IMR-90 (cell line): ENCODE results near the gene NACA. TPM values are rescaled to one million over a fixed set of nuclear protein-coding genes. Genes with fewer than 3 reads are reported as not detected.
A peak's percentile ranks its signal among the peaks of the same experiment; 100 is the strongest.

Experiments
- ATAC-seq: fragments of 200-7000 bp; cut with Tn5 transposase; 2 replicates; pipeline ENCODE4 v1.9.1; 2020; ENCODE audit warnings: low read depth, mild to moderate bottlenecking, moderate library complexity
- BruUV-seq: library from RNA; stranded (reverse); fragments of 400-500 nt; replicated peaks from 2 replicates; lab custom pipeline; 2021; lab: Mats Ljungman, UMichigan
- CTCF ChIA-PET: fragments of 300-600 bp; formaldehyde crosslinking; extraction: SDS; loops from one replicate; lab custom pipeline; 2021; ENCODE audit warnings: antibody characterized with exemption; lab: Yijun Ruan, JAX
- POLR2A ChIA-PET: fragments of 300-600 bp; sonication (Branson Sonifier 250); formaldehyde crosslinking; loops from one replicate; lab custom pipeline; 2022; ENCODE audit warnings: antibody characterized with exemption; ENCODE audit not compliant: unreplicated experiment; lab: Charles Lee
- DNase-seq: peaks from one replicate; pipeline ENCODE4 v3.0.0; 2013
- H2AFZ ChIP-seq: replicated peaks from 2 replicates; pipeline ENCODE3; 2013; ENCODE audit warnings: low read length, mild to moderate bottlenecking; ENCODE audit not compliant: poor library complexity
- H2AK5ac ChIP-seq: 2 replicates; pipeline ENCODE4 v1.6.1; 2013; ENCODE audit warnings: low read depth, low read length, inconsistent platforms
- H2AK9ac ChIP-seq: replicated peaks from 2 replicates; pipeline ENCODE3; 2013; ENCODE audit warnings: mild to moderate bottlenecking, low read depth, low read length, moderate library complexity; ENCODE audit not compliant: poor library complexity
- H2BK120ac ChIP-seq: 2 replicates; pipeline ENCODE4 v1.6.1; 2013; ENCODE audit warnings: low read depth, low read length, inconsistent platforms
- H2BK15ac ChIP-seq: 3 replicates; pipeline ENCODE4 v1.6.1; 2013; ENCODE audit warnings: low read depth, low read length, inconsistent platforms
- H2BK20ac ChIP-seq: 2 replicates; pipeline ENCODE4 v1.6.1; 2013; ENCODE audit warnings: low read depth, mild to moderate bottlenecking, inconsistent platforms, low read length, moderate library complexity
- H2BK5ac ChIP-seq: 2 replicates; pipeline ENCODE4 v1.6.1; 2013; ENCODE audit warnings: mild to moderate bottlenecking, low read depth, low read length, inconsistent platforms; ENCODE audit not compliant: poor library complexity, severe bottlenecking
- H3K14ac ChIP-seq: replicated peaks from 2 replicates; pipeline ENCODE4 v1.6.1; 2013; ENCODE audit warnings: low read depth, low read length, inconsistent platforms
- H3K18ac ChIP-seq: 2 replicates; pipeline ENCODE4 v1.6.1; 2013; ENCODE audit warnings: low read depth, low read length, control low read depth
- H3K23ac ChIP-seq: 2 replicates; pipeline ENCODE4 v1.6.1; 2013; ENCODE audit warnings: low read depth, low read length, inconsistent platforms
- H3K27ac ChIP-seq: 2 replicates; pipeline ENCODE4 v1.5.1; 2013; ENCODE audit warnings: mild to moderate bottlenecking, control low read depth, low read length; ENCODE audit not compliant: insufficient read depth
- H3K27me3 ChIP-seq: 2 replicates; pipeline ENCODE4 v1.6.1; 2013; ENCODE audit warnings: low read length; ENCODE audit not compliant: control insufficient read depth, insufficient read depth
- H3K36me3 ChIP-seq: 2 replicates; pipeline ENCODE4 v1.6.1; 2013; ENCODE audit warnings: low read length, mixed read lengths; ENCODE audit not compliant: control insufficient read depth, insufficient read depth
- H3K4ac ChIP-seq: 2 replicates; pipeline ENCODE4 v1.6.1; 2013; ENCODE audit warnings: low read depth, low read length, inconsistent platforms
- H3K4me1 ChIP-seq: 2 replicates; pipeline ENCODE4 v1.6.1; 2013; ENCODE audit warnings: low read length, mixed read lengths; ENCODE audit not compliant: control insufficient read depth, insufficient read depth
- H3K4me2 ChIP-seq: 2 replicates; pipeline ENCODE4 v1.6.1; 2013; ENCODE audit warnings: low read depth, mild to moderate bottlenecking, control low read depth, low read length, moderate library complexity
- H3K4me3 ChIP-seq: 2 replicates; pipeline ENCODE4 v1.5.1; 2013; ENCODE audit warnings: low read depth, mild to moderate bottlenecking, control low read depth, low read length, moderate library complexity; ENCODE audit not compliant: insufficient read depth
- H3K56ac ChIP-seq: 2 replicates; pipeline ENCODE4 v1.6.1; 2013; ENCODE audit warnings: low read length, inconsistent platforms; ENCODE audit not compliant: insufficient read depth; ENCODE audit errors: extremely low read depth
- H3K79me1 ChIP-seq, 2 experiments: 2 replicates each; pipeline ENCODE4 v1.6.1; 2013; ENCODE audit warnings: low read length in 2 of 2, inconsistent platforms in 1 of 2, low read depth in 1 of 2
- H3K9ac ChIP-seq: 2 replicates; pipeline ENCODE4 v1.6.1; 2013; ENCODE audit warnings: low read depth, low read length, control low read depth
- H3K9me1 ChIP-seq: 2 replicates; pipeline ENCODE4 v1.6.1; 2013; ENCODE audit warnings: low read length, inconsistent platforms; ENCODE audit not compliant: insufficient read depth
- H3K9me3 ChIP-seq: 2 replicates; pipeline ENCODE4 v1.6.1; 2013; ENCODE audit warnings: low read length; ENCODE audit not compliant: control insufficient read depth, insufficient read depth
- H4K20me1 ChIP-seq: 2 replicates; pipeline ENCODE4 v1.6.1; 2013; ENCODE audit warnings: low read length, inconsistent platforms; ENCODE audit not compliant: insufficient read depth
- H4K5ac ChIP-seq: 2 replicates; pipeline ENCODE4 v1.6.1; 2013; ENCODE audit warnings: mild to moderate bottlenecking, low read depth, low read length, control low read depth
- H4K8ac ChIP-seq, 2 experiments: 2 replicates each; pipeline ENCODE4 v1.6.1; 2013; ENCODE audit warnings: low read depth in 2 of 2, low read length in 2 of 2, control low read depth in 1 of 2, inconsistent platforms in 1 of 2
- H4K91ac ChIP-seq: 2 replicates; pipeline ENCODE4 v1.6.1; 2013; ENCODE audit warnings: low read depth, low read length, inconsistent platforms; ENCODE audit not compliant: insufficient read depth
- CEBPB ChIP-seq: IDR thresholded peaks from 2 replicates; pipeline ENCODE4 v1.6.1; 2012; ENCODE audit warnings: low read depth, low read length, improper control_type of control experiment
- POLR2A ChIP-seq: IDR thresholded peaks from 2 replicates; pipeline ENCODE4 v1.6.1; 2012; ENCODE audit warnings: mild to moderate bottlenecking, low read depth, low read length
- SMC3 ChIP-seq: fragments of 150-350 bp; IDR thresholded peaks from 2 replicates; pipeline ENCODE4 v1.6.1; 2016; ENCODE audit warnings: low read depth, mild to moderate bottlenecking, antibody characterized with exemption, low read length, moderate library complexity
- WGBS, 2 experiments: methylation state at CpG; one replicate each; pipeline versions ENCODE4 v1.1.5 to v1.1.7; 2013; ENCODE audit warnings: missing lambda C conversion rate in 2 of 2; ENCODE audit not compliant: insufficient read length in 1 of 2; ENCODE audit errors: extremely low coverage in 2 of 2; 5-methylcytosine and 5-hydroxymethylcytosine counted together
- dilution Hi-C: fragments of 300-500 bp; cut with HindIII; formaldehyde crosslinking; loops from one replicate; pipeline ENCODE4 v1.14.3; 2018; ENCODE audit warnings: low sequenced_read_pairs; ENCODE audit not compliant: unreplicated experiment
- in situ Hi-C: fragments of 300-500 bp; cut with MboI; formaldehyde crosslinking; loops from 3 replicates; pipeline ENCODE4 v1.14.3; 2019; ENCODE audit warnings: low sequenced_read_pairs, inconsistent platforms, mixed read lengths
- intact Hi-C: fragments of 100-400 bp; cut with micrococcal nuclease; formaldehyde crosslinking; loops from 2 replicates; pipeline ENCODE4 v1.10.0; 2022
- polyA plus RNA-seq, 3 experiments: library from polyadenylated mRNA; depleted of rRNA; stranded (reverse); fragments of >200 nt; gene quantifications; 2 replicates each; pipeline ENCODE4 v1.2.3, GENCODE V29; 2012; ENCODE audit warnings: low replicate concordance in 1 of 3
- total RNA-seq: library from RNA; depleted of rRNA; stranded (reverse); fragments of >200 nt; gene quantifications from 2 replicates; pipeline ENCODE4 v1.2.3, GENCODE V29; 2012

The NACA gene
- total and polyA plus RNA-seq, 2 of the 4 experiments (the other 2 are of a cell fraction): 662 to 1,223 TPM

GRCh38 chr12:56721721-56722120 is 3.4 kb downstream of the NACA start:
- H3K4me3 ChIP-seq: no peak overlapping the region
- H3K9me1 ChIP-seq: peaks cover 27% of the 10 kb centered on the region
- intact Hi-C loops: no loop called here
- ChIA-PET CTCF (no interaction called here), POLR2A (no interaction called here)
- DNase-seq (no peak), ATAC-seq (no peak)
- TF ChIP-seq SMC3 (no peak), CEBPB (no peak), POLR2A (no peak)
- BruUV-seq: no TSS peak
- dilution Hi-C loops: no loop called here
- no peak overlapping the region for H3K27ac ChIP-seq
- H2AFZ ChIP-seq: no peak overlapping the region
- no peak overlapping the region for H3K56ac ChIP-seq
- H3K27me3 ChIP-seq: no peaks in the 10 kb centered on the region
- peaks cover 6% of the 10 kb centered on the region for H3K4me1 ChIP-seq
- H3K36me3 ChIP-seq: peaks cover 33% of the 10 kb centered on the region
- H4K20me1 ChIP-seq: peaks cover 70% of the 10 kb centered on the region
- H4K91ac ChIP-seq: no peak overlapping the region
- no peak overlapping the region for H2AK5ac ChIP-seq
- no peak overlapping the region for H3K9ac ChIP-seq
- peaks cover 0 to 55% of the 10 kb centered on the region in 2 experiments for H3K79me1 ChIP-seq
- WGBS, 2 experiments: no CpG with 5 or more reads among the region's 2 CpGs
- no peak overlapping the region for H2BK120ac ChIP-seq
- H3K18ac ChIP-seq: no peak overlapping the region
- no peak overlapping the region for H4K5ac ChIP-seq
- H3K9me3 ChIP-seq: no peaks in the 10 kb centered on the region
- H4K8ac ChIP-seq: no peak overlapping the region
- H2AK9ac ChIP-seq: no peak overlapping the region
- H3K23ac ChIP-seq: peak overlapping the region; percentile 76
- no peak overlapping the region for H2BK5ac ChIP-seq
- in situ Hi-C loops: no loop called here
- H2BK15ac ChIP-seq: no peak overlapping the region
- peak overlapping the region; percentile 39 for H3K4me2 ChIP-seq
- no peak overlapping the region for H3K14ac ChIP-seq
- H3K4ac ChIP-seq: no peak overlapping the region
- H2BK20ac ChIP-seq: no peak overlapping the region
